GM12864 (cell line): ENCODE results near the gene CASZ1.

Experiments used
- DNase-seq: peaks from one replicate; pipeline ENCODE4 v3.0.0-alpha.2; 2011; ENCODE audit warnings: low read depth
- H3K4me3 ChIP-seq: 2 replicates; pipeline ENCODE4 v1.5.1; 2011; ENCODE audit warnings: mild to moderate bottlenecking, low read depth, low read length, control low read depth
- CTCF ChIP-seq: IDR thresholded peaks from 2 replicates; pipeline ENCODE4 v1.5.1; 2011; ENCODE audit warnings: low read depth, mild to moderate bottlenecking, moderate library complexity, low read length, control low read depth, inconsistent platforms; ENCODE audit errors: missing control alignments

Gene CASZ1

GRCh38 chr1:10643607-10644306 lies 152.7 kb downstream of the CASZ1 start:
- no peak overlapping the region for H3K4me3 ChIP-seq
- DNase-seq: no peak
- TF ChIP-seq CTCF: no peak

- DNase-seq: no peak
- no peak for TF ChIP-seq CTCF
- H3K4me3 ChIP-seq: no peak overlapping the region
These were observed 153.9 kb downstream of the CASZ1 start for GRCh38 chr1:10642403-10643080.

- H3K4me3 ChIP-seq: no peak overlapping the region
- no peak for DNase-seq
- no peak for TF ChIP-seq CTCF
These were observed 154.5 kb downstream of the CASZ1 start for GRCh38 chr1:10641976-10642375.

DNA sequence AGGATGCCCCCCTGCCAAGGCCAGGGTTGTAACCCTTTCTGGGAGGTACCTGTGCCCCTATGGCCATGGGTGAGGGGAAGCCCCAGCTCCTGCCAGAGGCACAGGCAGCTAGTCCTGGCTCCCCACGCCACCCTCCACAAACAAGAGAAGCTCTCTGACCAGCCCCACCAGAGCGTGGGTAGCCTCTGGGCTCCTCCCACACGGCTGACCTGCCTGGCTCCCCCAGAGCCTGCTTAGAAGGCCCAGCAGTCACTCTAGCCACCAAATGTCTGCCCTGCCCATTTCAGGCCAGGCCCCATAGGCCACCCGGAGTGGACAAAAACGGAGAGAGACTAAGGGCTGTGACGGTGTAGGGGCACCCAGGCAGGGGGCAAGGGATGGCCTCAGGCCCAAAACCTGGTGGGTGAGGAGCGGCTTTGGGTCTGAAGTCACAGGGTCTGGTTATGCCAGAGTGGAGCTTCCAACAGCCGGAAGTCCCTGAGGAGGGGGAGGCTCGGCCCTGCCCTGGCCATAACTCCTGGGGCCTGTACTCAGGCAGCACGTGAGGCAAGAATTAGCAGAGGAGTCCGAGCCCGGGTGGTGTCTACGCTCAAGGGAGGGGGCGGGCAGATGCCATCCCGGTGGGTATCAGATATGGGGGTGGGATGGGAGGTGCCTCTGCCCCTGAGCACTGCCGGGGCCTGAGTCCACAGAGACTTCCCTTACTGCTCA lies 155.4 kb downstream of the CASZ1 start:
- H3K4me3 ChIP-seq: no peak overlapping the region
- TF ChIP-seq CTCF: no peak
- DNase-seq: no peak

GRCh38 chr1:10639775-10640578 lies 156.5 kb downstream of the CASZ1 start:
- no peak for DNase-seq
- H3K4me3 ChIP-seq: no peak overlapping the region
- no peak for TF ChIP-seq CTCF

DNA sequence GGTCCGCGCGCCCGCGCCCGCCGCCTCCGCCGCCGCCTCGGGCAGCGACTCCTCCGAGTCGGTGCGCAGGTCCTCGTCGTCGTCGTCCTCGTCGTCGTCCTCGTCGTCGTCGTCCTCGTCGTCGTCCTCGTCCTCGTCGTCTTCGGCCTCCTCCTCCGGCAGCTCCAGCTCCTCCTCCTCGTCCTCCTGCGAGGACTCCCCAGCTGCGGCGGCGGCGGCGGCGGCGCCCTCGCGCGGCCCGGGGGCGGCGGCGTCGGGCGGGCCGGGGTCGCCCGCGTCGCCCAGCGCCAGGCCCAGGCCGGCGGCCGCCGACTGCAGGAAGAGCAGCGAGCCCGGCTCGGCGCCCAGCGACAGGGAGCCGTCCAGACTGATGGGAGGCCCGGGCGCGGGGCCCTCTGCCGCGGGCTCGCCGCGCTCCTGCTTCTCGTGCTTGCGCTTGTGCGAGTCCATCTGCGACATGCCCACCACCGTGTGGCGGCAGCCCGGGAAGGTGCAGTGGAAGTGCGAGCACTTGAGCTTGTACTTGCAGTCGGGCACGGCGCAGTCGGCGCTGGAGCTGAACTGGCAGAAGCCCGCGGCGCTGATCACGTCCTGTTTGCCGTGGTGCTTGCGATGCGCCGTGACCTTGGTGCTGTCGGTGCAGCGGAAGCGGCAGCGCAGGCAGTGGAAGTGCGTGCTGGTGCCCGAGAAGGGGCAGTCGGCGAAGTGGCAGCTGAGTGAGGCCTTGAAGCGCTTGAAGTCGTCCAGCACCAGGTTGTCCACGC lies 157.3 kb downstream of the CASZ1 start:
- no peak overlapping the region for H3K4me3 ChIP-seq
- DNase-seq: no peak
- TF ChIP-seq CTCF: no peak
